T-helper 17 cell (primary cell): ENCODE data around the gene PI16. TPM values are rescaled to one million over a fixed set of nuclear protein-coding genes. Genes with fewer than 3 reads are reported as not detected.

Experiments used
- ATAC-seq: fragments of 150-1000 bp; cut with Tn5 transposase; 2 replicates; pipeline ENCODE4 v1.10.0; 2021; ENCODE audit warnings: mild to moderate bottlenecking, moderate library complexity
- DNase-seq, 3 donors: peaks; one replicate each; pipeline versions ENCODE4 v3.0.0 to v3.0.0-alpha.2; 2020 to 2021
- H3K9me3 ChIP-seq: one replicate; pipeline ENCODE4 v1.7.0; 2013; ENCODE audit warnings: low read length, mild to moderate bottlenecking; ENCODE audit not compliant: control insufficient read depth, poor library complexity, severe bottlenecking
- H3K27ac Mint-ChIP-seq: one replicate; pipeline ENCODE4 v1.8.0; 2022; ENCODE audit warnings: mild to moderate bottlenecking, moderate library complexity, mixed read lengths
- H3K27me3 Mint-ChIP-seq: one replicate; pipeline ENCODE4 v1.8.0; 2022; ENCODE audit warnings: mixed read lengths
- H3K36me3 Mint-ChIP-seq: one replicate; pipeline ENCODE4 v1.8.0; 2022; ENCODE audit warnings: low read depth, mixed read lengths
- H3K4me1 Mint-ChIP-seq: one replicate; pipeline ENCODE4 v1.8.0; 2022; ENCODE audit warnings: mild to moderate bottlenecking, mixed read lengths
- H3K4me3 Mint-ChIP-seq: one replicate; pipeline ENCODE4 v1.8.0; 2022; ENCODE audit warnings: mild to moderate bottlenecking, moderate library complexity, mixed read lengths
- total RNA-seq, 4 donors: library from RNA in 2 of 4; stranded (reverse) in 2 of 4; gene quantifications; one replicate each; pipeline ENCODE4 v1.2.3 and lab custom pipeline; 2022 to 2026

Gene PI16
- total RNA-seq, 2 donors from 2014 or later: 14.5 to 28.5 TPM

DNA sequence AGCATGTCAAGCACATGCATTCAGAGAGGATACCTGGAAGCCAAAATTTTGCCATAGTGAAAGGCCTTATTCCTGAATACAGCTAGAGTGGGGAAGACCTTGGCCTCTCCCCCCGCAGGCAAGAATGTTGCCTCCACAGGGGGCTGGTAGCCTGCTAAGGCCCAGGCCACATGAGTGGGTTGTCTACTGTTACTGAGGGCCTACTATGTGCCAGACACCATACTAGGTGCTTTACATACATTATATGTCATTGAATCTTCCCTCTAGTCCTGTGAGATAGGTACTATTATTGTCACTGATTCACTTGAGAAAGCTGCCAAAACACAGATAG lies 642 bp upstream of the PI16 start:
- DNase-seq (no peak), ATAC-seq (no peak)
- H3K27me3 Mint-ChIP-seq: no peaks in the 10 kb centered on the region
- H3K27ac Mint-ChIP-seq: peak overlapping the region; percentile 92
- peaks cover 56% of the 10 kb centered on the region for H3K4me1 Mint-ChIP-seq
- peaks cover 2% of the 10 kb centered on the region for H3K36me3 Mint-ChIP-seq
- peak overlapping the region; percentile 94 for H3K4me3 Mint-ChIP-seq
- no peaks in the 10 kb centered on the region for H3K9me3 ChIP-seq

DNA sequence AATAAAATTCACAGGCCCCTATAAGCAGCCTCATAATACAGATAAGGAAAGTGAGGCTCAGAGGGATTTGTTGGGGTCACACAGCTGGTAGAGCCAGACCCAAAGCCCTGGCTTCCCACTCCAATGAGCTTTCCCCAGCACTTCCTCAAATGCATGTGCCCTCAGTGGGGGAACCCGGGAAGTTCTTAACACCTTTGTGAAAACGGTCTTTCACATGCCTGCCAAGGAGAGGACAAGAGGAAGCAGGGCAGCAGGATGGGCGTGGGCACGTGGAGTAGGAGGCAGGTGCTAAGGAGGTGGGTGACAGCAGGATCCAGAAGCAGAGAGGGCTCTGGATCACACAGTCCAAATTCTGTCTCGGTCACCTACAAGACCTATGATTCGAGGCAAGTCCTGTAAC lies 598 bp downstream of the PI16 start:
- Mint-ChIP-seq H3K27ac (peak overlapping the region; percentile 92), H3K4me1 (peaks cover 47% of the 10 kb centered on the region), H3K4me3 (peak overlapping the region; percentile 94), H3K36me3 (peaks cover 2% of the 10 kb centered on the region), H3K27me3 (no peaks in the 10 kb centered on the region)
- H3K9me3 ChIP-seq: no peaks in the 10 kb centered on the region
- ATAC-seq: peak; percentile 32
- DNase-seq: no peak

DNA sequence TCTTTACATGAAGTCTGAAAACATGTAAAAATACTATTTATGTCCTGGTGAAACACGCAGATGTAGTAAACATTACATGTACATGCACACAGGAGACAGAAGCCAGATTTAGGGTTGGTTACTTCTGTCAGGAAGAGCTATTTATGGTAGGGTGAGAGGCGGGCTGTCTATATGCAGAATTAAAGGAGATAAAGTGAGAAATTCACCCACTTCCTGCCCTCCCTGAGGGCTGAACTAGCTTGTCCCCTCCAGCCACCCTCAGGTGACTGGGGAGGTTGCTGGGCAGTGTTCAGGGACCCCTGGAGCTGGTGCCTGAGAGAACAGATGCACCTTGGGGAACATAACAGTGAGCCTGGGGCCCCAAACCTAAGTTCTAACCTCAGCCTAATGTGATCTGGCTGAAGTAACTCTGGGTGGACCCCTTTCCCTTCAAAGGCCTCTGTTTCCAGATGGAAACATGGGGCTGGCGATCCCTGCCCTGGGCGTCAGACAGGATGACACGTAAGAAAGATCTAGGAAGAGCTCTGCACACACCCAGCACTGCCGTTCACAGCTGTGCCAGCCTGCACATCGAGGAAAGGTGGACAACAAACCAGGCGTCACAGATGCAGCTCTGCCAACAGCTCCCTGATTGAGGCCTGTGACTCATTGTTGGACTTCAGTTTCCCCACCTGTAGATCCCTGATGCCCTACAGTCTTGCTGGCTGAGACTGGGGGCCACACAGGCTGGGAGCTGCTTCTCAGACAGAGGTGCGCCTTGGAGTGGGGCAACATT lies 1.3 kb downstream of the PI16 start:
- peak overlapping the region; percentile 92 for H3K27ac Mint-ChIP-seq
- H3K9me3 ChIP-seq: no peaks in the 10 kb centered on the region
- ATAC-seq (peak; percentile 54), DNase-seq (no peak)
- H3K4me1 Mint-ChIP-seq: peaks cover 48% of the 10 kb centered on the region
- no peaks in the 10 kb centered on the region for H3K27me3 Mint-ChIP-seq
- H3K4me3 Mint-ChIP-seq: peak overlapping the region; percentile 94
- H3K36me3 Mint-ChIP-seq: peaks cover 2% of the 10 kb centered on the region

DNA sequence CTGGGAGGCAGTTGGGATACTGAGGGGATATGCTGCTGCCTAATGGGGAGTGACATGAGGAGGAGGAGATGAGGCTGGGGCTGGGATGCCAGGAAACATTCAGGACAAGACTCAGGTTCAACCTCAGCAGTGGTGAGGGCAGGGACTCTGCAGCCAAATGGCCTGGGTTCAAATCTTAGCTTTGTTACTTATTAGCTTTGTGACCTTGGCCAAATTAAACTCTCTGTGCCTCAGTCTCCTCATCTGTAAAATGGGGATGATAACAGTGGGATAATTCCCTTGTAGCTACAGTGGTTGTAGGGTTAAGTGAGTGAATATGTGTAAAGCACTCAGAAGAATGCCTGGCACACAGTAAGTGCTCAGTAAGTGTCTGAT lies 1.9 kb downstream of the PI16 start:
- peaks cover 2% of the 10 kb centered on the region for H3K36me3 Mint-ChIP-seq
- H3K27me3 Mint-ChIP-seq: no peaks in the 10 kb centered on the region
- DNase-seq (no peak), ATAC-seq (no peak)
- H3K9me3 ChIP-seq: no peaks in the 10 kb centered on the region
- peaks cover 53% of the 10 kb centered on the region for H3K4me1 Mint-ChIP-seq
- H3K4me3 Mint-ChIP-seq: peak overlapping the region; percentile 94
- peak overlapping the region; percentile 92 for H3K27ac Mint-ChIP-seq

DNA sequence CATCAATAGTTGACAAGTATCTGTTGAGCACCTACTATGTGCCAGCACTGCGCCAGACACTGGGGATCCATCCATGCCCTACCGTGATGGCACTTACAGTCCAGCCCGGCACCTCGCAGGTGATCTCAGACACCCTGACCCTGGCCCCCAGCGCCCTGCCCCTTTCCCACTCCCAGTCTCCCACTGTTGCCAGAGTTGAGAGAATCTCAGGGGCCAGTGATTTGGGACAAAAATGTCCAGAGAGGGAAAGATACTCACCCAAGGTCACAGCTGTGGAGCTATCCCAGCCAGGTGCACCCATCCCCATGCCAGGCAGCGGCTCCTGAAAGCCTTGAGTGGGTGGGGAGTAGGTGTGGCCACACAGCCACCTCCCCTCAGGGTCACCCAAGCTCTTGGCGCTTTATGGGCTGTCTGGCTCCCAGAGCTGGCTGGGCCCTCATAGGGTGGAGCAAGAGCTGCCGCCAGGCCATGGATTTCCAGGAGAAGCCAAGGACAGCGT lies 3.3 kb downstream of the PI16 start:
- Mint-ChIP-seq H3K4me1 (peaks cover 58% of the 10 kb centered on the region), H3K36me3 (peaks cover 2% of the 10 kb centered on the region), H3K27me3 (no peaks in the 10 kb centered on the region), H3K4me3 (no peak overlapping the region), H3K27ac (peak overlapping the region; percentile 92)
- H3K9me3 ChIP-seq: no peaks in the 10 kb centered on the region
- no peak for ATAC-seq
- DNase-seq: no peak

DNA sequence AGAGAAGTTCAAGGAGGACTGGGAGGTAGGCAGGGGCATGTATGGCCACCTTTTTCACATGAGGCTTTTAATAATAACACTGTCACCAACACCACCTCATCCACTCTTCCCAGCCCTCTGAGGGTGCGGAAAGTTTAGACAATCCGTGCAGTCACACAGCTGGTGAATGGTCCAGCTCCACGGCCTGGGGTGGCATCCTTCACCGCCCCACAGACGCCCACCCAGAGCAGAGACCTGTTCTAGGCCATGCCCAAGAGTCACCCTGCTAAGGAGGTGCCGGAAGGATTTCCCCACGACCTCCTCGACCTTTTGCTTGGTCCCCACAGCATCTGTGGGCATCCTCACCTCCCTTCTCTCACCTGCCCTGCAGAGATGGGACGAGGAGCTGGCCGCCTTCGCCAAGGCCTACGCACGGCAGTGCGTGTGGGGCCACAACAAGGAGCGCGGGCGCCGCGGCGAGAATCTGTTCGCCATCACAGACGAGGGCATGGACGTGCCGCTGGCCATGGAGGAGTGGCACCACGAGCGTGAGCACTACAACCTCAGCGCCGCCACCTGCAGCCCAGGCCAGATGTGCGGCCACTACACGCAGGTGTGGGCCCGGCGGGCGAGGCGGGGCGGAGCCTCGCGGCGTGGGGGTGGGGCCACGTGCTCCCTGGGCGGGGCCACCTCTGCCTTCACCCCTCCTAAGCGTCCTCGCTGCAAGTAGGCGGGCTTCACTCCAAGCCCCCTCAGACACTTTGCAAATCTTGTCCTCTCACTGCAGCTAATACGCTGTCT lies 4.4 kb downstream of the PI16 start:
- H3K27ac Mint-ChIP-seq: peak overlapping the region; percentile 92
- no peak overlapping the region for H3K4me3 Mint-ChIP-seq
- no peak for DNase-seq
- H3K36me3 Mint-ChIP-seq: peaks cover 2% of the 10 kb centered on the region
- no peaks in the 10 kb centered on the region for H3K27me3 Mint-ChIP-seq
- peaks cover 61% of the 10 kb centered on the region for H3K4me1 Mint-ChIP-seq
- H3K9me3 ChIP-seq: no peaks in the 10 kb centered on the region
- ATAC-seq: no peak

DNA sequence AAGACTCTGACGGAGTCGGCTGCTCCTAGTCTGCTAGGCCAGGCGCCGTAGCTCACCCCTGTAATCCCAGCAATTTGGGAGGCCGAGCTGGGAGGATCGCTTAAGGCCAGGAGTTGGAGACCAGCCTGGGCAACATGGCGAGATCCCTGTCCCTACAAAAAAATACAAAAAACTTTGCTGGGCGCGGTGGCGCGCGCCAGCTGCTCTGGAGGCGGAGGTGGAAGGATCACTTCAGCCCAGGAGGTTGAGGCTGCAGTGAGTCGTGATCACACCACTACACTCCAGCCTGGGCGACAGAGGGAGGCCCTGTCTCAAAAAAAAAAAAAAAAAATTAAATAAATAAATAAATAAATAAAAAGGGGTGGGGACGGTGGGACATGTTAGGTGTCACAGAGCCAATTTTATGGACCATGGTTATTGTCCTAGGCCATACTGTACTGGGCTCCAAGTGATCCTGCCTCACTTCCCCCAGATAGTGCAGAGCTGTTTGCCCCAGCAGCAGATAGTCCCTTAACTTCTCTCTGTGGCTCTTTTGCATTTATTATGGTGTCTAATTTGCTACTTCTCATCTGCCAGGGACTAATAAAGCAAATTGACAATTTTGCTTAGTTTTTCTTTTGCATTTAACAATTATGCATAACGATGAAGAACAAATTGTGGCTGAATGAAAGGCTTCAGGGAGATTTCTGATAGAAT lies 5.2 kb downstream of the PI16 start:
- DNase-seq: no peak

DNA sequence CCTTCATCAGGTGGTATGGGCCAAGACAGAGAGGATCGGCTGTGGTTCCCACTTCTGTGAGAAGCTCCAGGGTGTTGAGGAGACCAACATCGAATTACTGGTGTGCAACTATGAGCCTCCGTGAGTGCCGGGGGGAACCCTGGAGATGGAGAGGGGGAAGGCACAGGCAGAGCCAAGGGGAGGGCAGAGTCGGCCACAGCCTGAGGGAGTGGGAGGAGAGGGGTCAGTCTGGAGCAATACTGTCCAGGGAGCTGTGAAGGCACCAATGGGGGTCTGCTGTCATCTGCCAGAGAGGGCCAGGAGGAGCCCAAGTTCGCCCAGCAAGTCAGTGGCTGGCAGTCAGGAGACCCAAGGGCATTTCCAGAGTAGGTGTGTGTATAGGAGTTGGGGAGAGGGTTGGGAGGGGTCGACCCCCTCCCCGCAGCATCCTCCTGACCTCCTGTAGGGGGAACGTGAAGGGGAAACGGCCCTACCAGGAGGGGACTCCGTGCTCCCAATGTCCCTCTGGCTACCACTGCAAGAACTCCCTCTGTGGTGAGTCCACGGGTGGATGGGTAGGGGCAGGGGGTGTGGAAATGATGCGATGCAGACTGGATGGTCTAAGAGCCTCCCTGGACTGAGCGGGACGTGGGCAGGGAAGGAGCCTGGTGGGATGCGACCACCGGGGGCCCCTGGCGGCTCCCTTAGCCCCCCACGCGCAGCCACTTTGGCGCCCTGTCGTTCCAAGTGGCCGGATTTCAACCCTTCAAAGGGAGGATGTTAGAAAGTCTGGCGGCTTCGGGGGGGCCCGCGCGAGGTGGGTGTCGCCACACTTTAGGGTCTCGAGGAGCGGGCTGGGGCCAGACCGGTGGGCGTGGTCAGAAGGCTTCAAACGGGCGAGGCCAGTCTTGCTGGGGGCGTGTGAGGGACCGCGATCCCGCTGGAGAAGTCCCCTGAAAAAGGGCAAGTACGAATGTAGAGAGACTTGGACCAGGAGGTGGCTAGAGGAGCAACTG lies 7.2 kb downstream of the PI16 start:
- Mint-ChIP-seq H3K4me1 (peaks cover 47% of the 10 kb centered on the region), H3K27me3 (no peaks in the 10 kb centered on the region), H3K36me3 (peaks cover 2% of the 10 kb centered on the region), H3K4me3 (peak overlapping the region; percentile 66), H3K27ac (peak overlapping the region; percentile 93)
- DNase-seq: no peak
- no peaks in the 10 kb centered on the region for H3K9me3 ChIP-seq
- no peak for ATAC-seq

More for the DNA sequence above, 5.2 kb downstream of the PI16 start:
- ATAC-seq: no peak
- Mint-ChIP-seq H3K4me3 (no peak overlapping the region), H3K36me3 (peaks cover 2% of the 10 kb centered on the region), H3K27me3 (no peaks in the 10 kb centered on the region), H3K27ac (peak overlapping the region; percentile 93), H3K4me1 (peaks cover 58% of the 10 kb centered on the region)
- no peaks in the 10 kb centered on the region for H3K9me3 ChIP-seq

DNA sequence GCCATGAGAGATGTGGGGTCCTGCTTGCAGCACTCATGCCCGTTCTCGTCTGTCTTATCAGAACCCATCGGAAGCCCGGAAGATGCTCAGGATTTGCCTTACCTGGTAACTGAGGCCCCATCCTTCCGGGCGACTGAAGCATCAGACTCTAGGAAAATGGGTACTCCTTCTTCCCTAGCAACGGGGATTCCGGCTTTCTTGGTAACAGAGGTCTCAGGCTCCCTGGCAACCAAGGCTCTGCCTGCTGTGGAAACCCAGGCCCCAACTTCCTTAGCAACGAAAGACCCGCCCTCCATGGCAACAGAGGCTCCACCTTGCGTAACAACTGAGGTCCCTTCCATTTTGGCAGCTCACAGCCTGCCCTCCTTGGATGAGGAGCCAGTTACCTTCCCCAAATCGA lies 8.3 kb downstream of the PI16 start:
- H3K36me3 Mint-ChIP-seq: no peaks in the 10 kb centered on the region
- H3K9me3 ChIP-seq: no peaks in the 10 kb centered on the region
- H3K4me3 Mint-ChIP-seq: peak overlapping the region; percentile 71
- DNase-seq (peak; percentile 56 to 83 (median 73)), ATAC-seq (peak; percentile 84)
- peaks cover 39% of the 10 kb centered on the region for H3K4me1 Mint-ChIP-seq
- H3K27me3 Mint-ChIP-seq: no peaks in the 10 kb centered on the region
- H3K27ac Mint-ChIP-seq: peak overlapping the region; percentile 93

DNA sequence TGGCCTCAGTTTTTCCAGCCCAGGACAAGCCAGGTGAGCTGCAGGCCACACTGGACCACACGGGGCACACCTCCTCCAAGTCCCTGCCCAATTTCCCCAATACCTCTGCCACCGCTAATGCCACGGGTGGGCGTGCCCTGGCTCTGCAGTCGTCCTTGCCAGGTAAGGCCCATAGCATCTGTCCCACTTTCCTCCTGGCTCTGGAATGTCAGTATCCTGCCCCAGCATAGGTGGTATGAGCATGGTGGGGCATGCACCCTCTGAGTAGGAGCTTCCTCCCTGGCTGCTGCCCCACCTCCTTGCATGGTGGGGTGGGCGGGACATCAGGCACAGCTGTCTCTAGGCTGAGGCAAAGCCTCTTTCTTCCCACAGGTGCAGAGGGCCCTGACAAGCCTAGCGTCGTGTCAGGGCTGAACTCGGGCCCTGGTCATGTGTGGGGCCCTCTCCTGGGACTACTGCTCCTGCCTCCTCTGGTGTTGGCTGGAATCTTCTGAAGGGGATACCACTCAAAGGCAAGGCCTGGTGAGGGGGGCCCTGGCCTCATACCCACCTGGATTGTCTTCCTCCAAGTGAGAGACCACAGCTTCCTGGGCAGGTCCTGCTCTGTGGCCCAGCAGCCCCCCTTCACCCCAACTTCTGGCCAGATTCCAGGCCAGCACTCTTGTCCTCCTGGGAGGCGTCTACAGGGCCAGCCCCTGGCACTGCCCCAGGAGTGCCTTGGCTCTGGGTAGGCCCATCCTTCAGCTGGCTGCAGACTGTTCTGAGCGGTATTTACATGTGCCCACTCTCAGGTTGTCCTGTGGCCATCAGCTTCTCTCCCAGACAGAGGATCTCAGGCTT lies 9.1 kb downstream of the PI16 start:
- DNase-seq (no peak), ATAC-seq (peak; percentile 70)
- Mint-ChIP-seq H3K4me3 (peak overlapping the region; percentile 71), H3K27me3 (no peaks in the 10 kb centered on the region), H3K4me1 (peaks cover 39% of the 10 kb centered on the region), H3K27ac (peak overlapping the region; percentile 93), H3K36me3 (peaks cover 1% of the 10 kb centered on the region)
- no peaks in the 10 kb centered on the region for H3K9me3 ChIP-seq

DNA sequence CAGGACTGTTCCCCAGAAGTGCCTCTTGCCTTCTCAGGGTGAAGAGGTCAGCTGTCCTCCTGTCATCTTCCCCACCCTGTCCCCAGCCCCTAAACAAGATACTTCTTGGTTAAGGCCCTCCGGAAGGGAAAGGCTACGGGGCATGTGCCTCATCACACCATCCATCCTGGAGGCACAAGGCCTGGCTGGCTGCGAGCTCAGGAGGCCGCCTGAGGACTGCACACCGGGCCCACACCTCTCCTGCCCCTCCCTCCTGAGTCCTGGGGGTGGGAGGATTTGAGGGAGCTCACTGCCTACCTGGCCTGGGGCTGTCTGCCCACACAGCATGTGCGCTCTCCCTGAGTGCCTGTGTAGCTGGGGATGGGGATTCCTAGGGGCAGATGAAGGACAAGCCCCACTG lies 9.8 kb downstream of the PI16 start:
- ATAC-seq (no peak), DNase-seq (no peak)
- Mint-ChIP-seq H3K4me1 (peaks cover 39% of the 10 kb centered on the region), H3K4me3 (no peak overlapping the region), H3K27ac (peak overlapping the region; percentile 93), H3K36me3 (peaks cover 3% of the 10 kb centered on the region), H3K27me3 (no peaks in the 10 kb centered on the region)
- no peaks in the 10 kb centered on the region for H3K9me3 ChIP-seq

DNA sequence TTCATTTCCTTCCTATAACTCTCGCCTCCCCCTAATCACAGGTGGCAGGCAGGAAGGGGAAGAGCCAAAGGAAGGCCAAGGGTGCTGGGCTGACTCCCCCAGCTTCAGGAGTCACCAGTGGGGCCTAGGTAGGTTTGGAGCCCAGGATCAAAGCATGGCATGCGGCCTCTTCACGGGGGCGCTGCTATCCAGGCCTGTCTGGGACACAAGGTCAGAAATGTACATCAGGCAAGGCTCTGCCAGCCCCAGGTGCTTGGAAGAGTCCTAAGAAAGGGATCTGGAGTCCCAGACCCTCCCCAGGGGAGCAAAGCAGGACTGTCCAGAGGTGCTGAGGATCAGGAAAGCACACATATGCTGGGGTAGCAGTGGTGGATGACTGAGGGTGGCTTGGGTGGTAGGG lies 10.4 kb downstream of the PI16 start:
- peaks cover 41% of the 10 kb centered on the region for H3K4me1 Mint-ChIP-seq
- peaks cover 3% of the 10 kb centered on the region for H3K36me3 Mint-ChIP-seq
- H3K27ac Mint-ChIP-seq: peak overlapping the region; percentile 93
- DNase-seq: no peak
- H3K4me3 Mint-ChIP-seq: peak overlapping the region; percentile 31
- H3K27me3 Mint-ChIP-seq: no peaks in the 10 kb centered on the region
- no peak for ATAC-seq
- no peaks in the 10 kb centered on the region for H3K9me3 ChIP-seq
